Panc1 (cell line): Measurements from ENCODE around the gene PCCA.

Experiments
- CTCF ChIP-seq: fragments of 450-650 bp; IDR thresholded peaks from 2 replicates; pipeline ENCODE4 v1.5.1; 2017; ENCODE audit warnings: mild to moderate bottlenecking
- POLR2AphosphoS5 ChIP-seq: IDR thresholded peaks from 2 replicates; pipeline ENCODE4 v1.6.1; 2012; ENCODE audit warnings: mild to moderate bottlenecking, low read depth, low read length, moderate library complexity
- REST ChIP-seq, 2 experiments: IDR thresholded peaks; 2 replicates each; pipeline ENCODE4 v1.6.1; 2011 to 2012; ENCODE audit warnings: low read depth in 2 of 2, control low read depth in 1 of 2, low read length in 1 of 2, mild to moderate bottlenecking in 1 of 2, moderate library complexity in 1 of 2; ENCODE audit not compliant: insufficient read depth in 1 of 2
- SIN3A ChIP-seq: IDR thresholded peaks from 2 replicates; pipeline ENCODE4 v1.6.1; 2012; ENCODE audit warnings: low read depth, mild to moderate bottlenecking, low read length, moderate library complexity, borderline replicate concordance; ENCODE audit not compliant: insufficient read depth

- TF ChIP-seq CTCF, result no peak
- no peak for TF ChIP-seq POLR2AphosphoS5
- no peak for TF ChIP-seq SIN3A
- no peak for TF ChIP-seq REST (IDR thresholded peaks at IDR 0.05; ENCODE audit: insufficient read depth in 1 of 2, low read depth in 2 of 2, low read length in 1 of 2)
These were observed 255.7 kb downstream of the PCCA start for GRCh38 chr13:100344544-100344943.
